GM12891 (cell line): Measurements from ENCODE around the gene HCAR2.
"Not testable (repeated sequence)": the region's sequence is repeated elsewhere in the genome, so short reads cannot be mapped to it uniquely, and the experiment has no call there.

Experiments
- DNase-seq: peaks from one replicate; pipeline ENCODE4 v3.0.0; 2011; ENCODE audit warnings: low spot score; ENCODE audit not compliant: insufficient read length
- FAIRE-seq: peaks from 2 replicates; lab custom pipeline; 2011; peaks lifted over from hg19 to GRCh38; lab: Jason Lieb, UNC
- PAX5 ChIP-seq: IDR thresholded peaks from 2 replicates; pipeline ENCODE4 v1.6.1; 2011; ENCODE audit warnings: low read length, moderate library complexity, mild to moderate bottlenecking; ENCODE audit not compliant: insufficient read depth, severe bottlenecking
- POLR2A ChIP-seq: IDR thresholded peaks from 2 replicates; pipeline ENCODE4 v1.6.1; 2011; ENCODE audit warnings: low read depth, low read length, control low read depth
- POLR2AphosphoS5 ChIP-seq: IDR thresholded peaks from 2 replicates; pipeline ENCODE4 v1.6.1; 2011; ENCODE audit warnings: low read depth, low read length, control low read depth
- POU2F2 ChIP-seq: IDR thresholded peaks from 2 replicates; pipeline ENCODE4 v1.6.1; 2011; ENCODE audit warnings: low read depth, mild to moderate bottlenecking, control low read depth, low read length, moderate library complexity
- SPI1 ChIP-seq: IDR thresholded peaks from 2 replicates; pipeline ENCODE4 v1.6.1; 2011; ENCODE audit warnings: low read depth, low read length, control low read depth
- TAF1 ChIP-seq: IDR thresholded peaks from 2 replicates; pipeline ENCODE4 v1.6.1; 2011; ENCODE audit warnings: low read depth, low read length, control low read depth

HCAR2 gene

DNA sequence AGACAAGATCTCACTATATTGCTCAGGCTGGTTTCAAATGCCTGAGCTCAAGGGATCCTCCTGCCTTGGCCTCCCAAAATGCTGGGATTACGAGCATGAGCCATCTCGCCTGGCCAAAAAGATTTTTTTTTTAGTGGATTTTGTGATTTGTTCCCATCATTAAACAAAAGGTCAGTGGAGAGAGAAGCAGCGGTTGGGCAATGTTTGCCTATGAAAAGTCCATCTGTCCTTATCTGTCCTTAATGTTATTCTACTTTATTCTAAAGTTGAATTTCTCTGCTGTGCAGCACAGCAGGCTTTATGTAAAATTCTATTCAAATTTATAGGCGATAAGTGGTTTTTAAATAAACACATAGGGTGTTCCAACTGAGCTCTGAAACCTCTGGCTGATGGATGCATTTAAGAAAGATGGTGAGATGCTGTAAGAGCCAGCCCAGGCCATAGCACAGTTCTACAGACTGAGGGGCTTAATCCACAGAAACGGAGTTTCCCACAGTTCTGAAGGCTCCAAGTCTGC, 18.8 kb downstream of the HCAR2 start:
- FAIRE-seq, result no peak
- TF ChIP-seq POLR2AphosphoS5, result no peak
- no peak for TF ChIP-seq POU2F2
- no peak for TF ChIP-seq TAF1
- TF ChIP-seq PAX5, result no peak
- TF ChIP-seq POLR2A, result no peak
- TF ChIP-seq SPI1, result no peak

DNA sequence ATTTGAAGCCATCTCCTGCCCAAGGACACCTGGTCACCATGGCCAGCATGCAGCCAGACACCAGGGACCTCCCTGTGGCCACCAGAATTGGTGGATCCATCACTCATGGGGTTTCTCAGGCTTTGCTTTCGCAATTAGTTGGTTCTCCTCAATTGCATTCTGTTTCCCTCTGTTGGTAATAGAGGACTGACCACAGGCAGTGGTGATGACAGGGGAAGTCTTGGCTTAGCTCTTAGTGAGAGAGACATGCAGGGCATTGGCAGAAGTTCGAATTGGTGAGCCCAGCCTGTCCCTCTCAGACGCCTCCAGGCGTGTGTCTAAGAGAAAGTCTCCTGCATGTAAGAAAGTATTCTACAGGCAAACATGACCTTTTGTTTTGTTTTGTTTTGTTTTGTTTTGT, 21.3 kb downstream of the HCAR2 start:
- FAIRE-seq, result no peak
- TF ChIP-seq TAF1 (no peak), PAX5 (no peak), POLR2AphosphoS5 (no peak), POU2F2 (no peak), POLR2A (no peak), SPI1 (no peak)
- no peak for DNase-seq

More for the DNA sequence above, 18.8 kb downstream of the HCAR2 start:
- no peak for DNase-seq

DNA sequence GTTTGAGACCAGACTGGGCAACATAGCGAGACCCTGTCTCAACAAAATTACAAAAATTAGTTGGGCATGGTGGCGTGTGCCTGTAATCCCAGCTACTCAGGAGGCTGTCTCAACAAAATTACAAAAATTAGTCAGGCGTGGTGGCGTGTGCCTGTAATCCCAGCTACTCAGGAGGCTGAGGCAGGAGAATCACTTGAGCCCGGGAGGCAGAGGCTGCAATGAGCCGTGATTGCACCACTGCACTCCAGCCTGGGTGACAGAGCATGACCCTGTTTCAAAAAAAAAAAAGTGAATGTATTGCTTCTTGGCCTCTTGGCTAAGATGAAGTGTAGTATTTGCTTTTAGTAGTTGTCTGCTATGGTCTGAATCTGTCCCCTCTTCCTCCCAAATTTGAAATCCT, 22.2 kb downstream of the HCAR2 start:
- DNase-seq, FAIRE-seq: not testable (repeated sequence)

DNA sequence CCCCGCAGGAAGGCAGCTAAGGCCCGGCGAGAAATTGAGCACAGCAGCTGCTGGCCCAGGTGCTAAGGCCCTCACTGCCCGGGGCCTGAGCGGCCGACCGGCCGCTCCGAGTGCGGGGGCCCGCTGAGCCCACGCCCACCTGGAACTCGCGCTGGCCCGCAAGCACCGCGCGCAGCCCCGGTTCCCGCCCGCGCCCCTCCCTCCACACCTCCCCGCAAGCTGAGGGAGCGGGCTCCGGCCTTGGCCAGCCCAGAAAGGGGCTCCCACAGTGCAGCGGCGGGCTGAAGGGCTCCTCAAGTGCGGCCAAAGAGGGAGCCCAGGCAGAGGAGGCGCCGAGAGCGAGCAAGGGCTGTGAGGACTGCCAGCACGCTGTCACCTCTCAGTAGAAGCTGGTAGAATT, 26.4 kb downstream of the HCAR2 start:
- not testable (repeated sequence) for FAIRE-seq

DNA sequence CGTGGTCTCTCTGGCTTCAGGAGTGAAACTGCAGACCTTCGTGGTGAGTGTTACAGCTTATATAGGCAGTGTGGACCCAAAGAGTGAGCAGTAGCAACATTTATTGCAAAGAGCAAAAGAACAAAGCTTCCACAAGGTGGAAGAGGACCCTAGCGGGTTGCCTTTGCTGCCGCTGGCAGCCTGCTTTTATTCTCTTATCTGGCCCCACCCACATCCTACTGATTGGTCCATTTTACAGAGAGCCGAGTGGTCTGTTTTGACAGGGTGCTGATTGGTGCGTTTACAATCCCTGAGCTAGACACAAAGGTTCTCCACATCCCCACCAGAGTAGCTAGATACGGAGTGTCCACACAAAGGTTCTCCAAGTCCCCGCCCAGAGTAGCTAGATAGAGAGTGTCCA, 27.1 kb downstream of the HCAR2 start:
- not testable (repeated sequence) for DNase-seq, FAIRE-seq

More for the DNA sequence above, 26.4 kb downstream of the HCAR2 start:
- DNase-seq, result not testable (repeated sequence)

DNA sequence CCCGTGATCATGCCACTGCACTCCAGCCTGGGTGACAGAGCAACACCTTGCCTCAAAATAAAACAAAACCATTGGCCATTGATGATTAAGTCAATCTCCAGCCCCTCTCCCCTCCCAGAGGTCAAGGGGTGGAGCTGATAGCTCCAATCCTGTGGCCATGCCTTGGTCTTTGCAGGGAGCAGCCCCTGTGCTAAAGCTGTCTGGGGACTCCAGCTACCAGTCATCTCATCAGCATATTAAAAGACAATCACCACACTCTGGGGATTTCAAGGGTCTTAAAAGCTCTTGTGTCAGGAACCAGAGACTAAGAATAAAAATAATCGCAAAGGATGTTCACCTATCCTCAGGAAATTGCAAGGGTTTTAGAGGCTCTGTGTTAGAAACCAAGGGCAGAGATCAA, 30.6 kb downstream of the HCAR2 start:
- DNase-seq (no peak), FAIRE-seq (no peak)
- TF ChIP-seq POLR2A (no peak), POLR2AphosphoS5 (no peak), TAF1 (no peak), POU2F2 (no peak), SPI1 (no peak), PAX5 (no peak)

DNA sequence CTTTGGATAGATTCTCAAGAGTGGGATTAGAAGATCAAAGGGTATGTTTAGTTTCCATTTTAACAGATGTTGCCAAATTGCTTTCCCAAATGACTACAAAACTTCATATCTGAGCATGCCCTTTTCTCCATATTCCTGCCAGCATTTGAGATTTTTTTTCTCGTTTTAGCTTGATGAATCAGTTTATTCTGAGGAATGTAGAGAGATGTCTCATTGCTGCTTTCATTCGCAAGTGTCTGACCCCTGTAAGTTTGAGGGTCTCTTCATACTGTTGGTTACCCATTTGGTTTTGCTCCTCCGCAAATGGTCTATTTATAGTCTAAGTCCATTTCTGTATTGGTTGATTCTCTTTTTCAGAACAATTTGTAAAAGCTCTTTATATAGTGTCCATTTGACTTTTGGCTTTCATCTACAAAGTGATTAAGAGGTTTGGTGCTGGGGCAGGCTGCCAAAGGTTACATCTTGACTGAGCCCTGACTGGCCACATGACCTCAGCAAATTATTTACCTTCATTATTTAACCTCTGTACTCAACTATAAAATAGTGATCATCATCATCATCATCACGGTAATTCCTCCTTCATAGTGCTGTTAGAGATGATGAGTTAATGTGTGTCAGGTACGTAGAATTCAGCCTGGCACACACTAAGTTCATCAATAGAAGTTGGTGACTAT, 33.6 kb downstream of the HCAR2 start:
- DNase-seq (no peak), FAIRE-seq (no peak)
- TF ChIP-seq SPI1 (no peak), PAX5 (no peak), POLR2A (no peak), POU2F2 (no peak), POLR2AphosphoS5 (no peak), TAF1 (no peak)

DNA sequence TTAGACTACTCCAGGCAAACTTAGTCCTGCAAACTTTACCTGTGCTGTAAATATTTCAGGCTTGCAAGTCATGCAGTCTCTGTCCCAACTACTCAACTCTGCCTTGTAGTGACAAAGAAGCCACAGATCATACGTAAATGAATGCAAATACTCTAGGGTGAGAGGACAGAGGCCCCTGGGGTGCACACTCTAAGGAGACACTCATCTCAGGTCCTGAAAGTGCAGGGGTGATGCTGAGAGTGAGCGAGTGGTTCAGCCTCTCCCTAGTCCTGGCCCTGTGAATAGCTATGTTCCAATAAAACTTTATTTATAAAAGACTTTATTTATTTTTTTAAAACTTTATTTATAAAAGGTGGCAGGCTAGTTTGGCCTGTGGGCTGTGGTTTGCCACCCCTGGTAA, 34.9 kb downstream of the HCAR2 start:
- DNase-seq (no peak), FAIRE-seq (no peak)
- TF ChIP-seq TAF1 (no peak), PAX5 (no peak)

DNA sequence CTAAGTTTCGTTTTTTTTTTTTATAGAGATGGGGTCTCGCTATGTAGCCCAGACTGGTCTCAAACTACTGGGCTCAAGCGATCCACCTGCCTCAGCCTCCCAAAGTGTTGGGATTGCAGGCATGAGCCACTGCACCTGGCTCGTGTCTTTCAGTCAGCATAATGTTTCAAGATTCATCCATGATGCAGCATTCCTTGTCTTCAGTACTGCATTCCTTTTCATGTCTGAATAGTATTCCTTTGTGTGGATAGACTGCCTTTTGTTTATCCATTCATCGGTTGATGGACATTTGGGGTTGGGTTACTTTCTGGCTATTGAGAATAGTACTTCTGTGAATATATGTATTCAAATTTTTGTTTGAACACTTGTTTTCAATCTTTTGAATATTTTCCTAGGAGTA, 37.4 kb downstream of the HCAR2 start:
- DNase-seq (no peak), FAIRE-seq (no peak)

DNA sequence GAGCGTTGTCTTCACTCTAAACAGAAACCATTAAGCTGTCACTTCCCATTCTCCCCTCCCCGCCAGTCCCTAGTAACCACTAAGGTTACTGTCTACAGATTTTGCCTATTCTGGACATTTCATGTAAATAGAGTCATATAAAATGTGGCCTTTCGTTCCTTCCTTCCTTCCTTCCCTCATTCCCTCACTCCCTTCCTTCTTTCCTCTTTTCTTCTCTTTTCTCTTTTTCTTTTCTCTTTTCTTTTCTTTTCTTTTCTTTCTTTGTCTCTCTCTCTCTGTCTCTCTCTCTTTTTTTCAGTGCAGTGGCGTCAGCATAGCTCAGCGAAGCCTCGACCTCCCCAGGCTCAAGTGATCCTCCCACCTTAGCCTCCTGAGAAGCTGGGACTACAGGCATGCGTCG, 37.8 kb downstream of the HCAR2 start:
- DNase-seq, result no peak
- no peak for FAIRE-seq
- TF ChIP-seq POLR2A, result no peak
- TF ChIP-seq PAX5, result no peak
- no peak for TF ChIP-seq POU2F2
- no peak for TF ChIP-seq POLR2AphosphoS5
- no peak for TF ChIP-seq TAF1
- TF ChIP-seq SPI1, result no peak

More for the DNA sequence above, 37.4 kb downstream of the HCAR2 start:
- TF ChIP-seq POU2F2, result no peak

DNA sequence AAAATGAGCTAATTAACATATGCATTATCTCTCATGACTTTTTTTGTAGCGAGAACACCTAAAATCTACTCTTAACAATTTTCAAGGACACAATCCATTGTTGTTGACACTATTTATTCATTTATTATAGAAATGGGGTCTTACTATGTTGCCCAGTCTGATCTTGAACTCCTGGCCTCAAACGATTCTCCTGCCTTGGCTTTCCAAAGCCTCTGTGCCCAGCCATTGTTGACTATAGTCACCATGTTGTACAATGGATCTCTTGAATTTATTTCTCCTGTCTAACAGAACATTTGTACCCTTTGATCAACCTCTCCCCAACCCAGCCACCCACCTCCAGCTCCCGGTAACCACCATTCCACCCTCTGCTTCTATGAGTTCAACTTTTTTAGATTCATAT, 41.2 kb downstream of the HCAR2 start:
- DNase-seq (no peak), FAIRE-seq (no peak)
- TF ChIP-seq POLR2A, result no peak
- TF ChIP-seq POLR2AphosphoS5, result no peak
- TF ChIP-seq PAX5, result no peak
- TF ChIP-seq SPI1, result no peak
- no peak for TF ChIP-seq TAF1
- TF ChIP-seq POU2F2, result no peak
